Skeletal muscle satellite cell (primary cell): ENCODE measurements around the gene TMPRSS3.

Source experiments
- H3K27me3 ChIP-seq: 2 replicates; pipeline ENCODE4 v1.7.0; 2013; ENCODE audit warnings: low read length; ENCODE audit not compliant: control insufficient read depth, insufficient read depth
- H3K36me3 ChIP-seq: 2 replicates; pipeline ENCODE4 v1.7.0; 2013; ENCODE audit warnings: mild to moderate bottlenecking, control low read depth, low read length; ENCODE audit not compliant: insufficient read depth
- H3K4me1 ChIP-seq: 2 replicates; pipeline ENCODE4 v1.7.0; 2013; ENCODE audit warnings: low read length; ENCODE audit not compliant: control insufficient read depth, insufficient read depth
- H3K4me2 ChIP-seq: 2 replicates; pipeline ENCODE4 v1.7.0; 2013; ENCODE audit warnings: mild to moderate bottlenecking, low read length
- H3K4me3 ChIP-seq: 2 replicates; pipeline ENCODE4 v1.7.0; 2013; ENCODE audit warnings: low read length
- H3K9ac ChIP-seq: 2 replicates; pipeline ENCODE4 v1.7.0; 2013; ENCODE audit warnings: mild to moderate bottlenecking, low read depth, low read length, moderate library complexity
- H3K9me3 ChIP-seq: replicated peaks from 2 replicates; pipeline ENCODE4 v1.7.0; 2013; ENCODE audit warnings: mild to moderate bottlenecking, control low read depth, low read length

Gene TMPRSS3

GRCh38 chr21:42343963-42344510 is 51.8 kb downstream of the TMPRSS3 start:
- Histone ChIP-seq H3K4me2 (no peak overlapping the region), H3K36me3 (no peaks in the 10 kb centered on the region), H3K4me1 (no peaks in the 10 kb centered on the region), H3K4me3 (no peak overlapping the region), H3K9ac (no peak overlapping the region), H3K9me3 (no peaks in the 10 kb centered on the region), H3K27me3 (no peaks in the 10 kb centered on the region)

- H3K4me1 ChIP-seq: no peaks in the 10 kb centered on the region
- H3K4me2 ChIP-seq: no peak overlapping the region
- H3K9ac ChIP-seq: no peak overlapping the region
- no peaks in the 10 kb centered on the region for H3K27me3 ChIP-seq
- no peaks in the 10 kb centered on the region for H3K9me3 ChIP-seq
- no peak overlapping the region for H3K4me3 ChIP-seq
- no peaks in the 10 kb centered on the region for H3K36me3 ChIP-seq
These were observed 52.3 kb downstream of the TMPRSS3 start for GRCh38 chr21:42343556-42343955.

- Histone ChIP-seq H3K4me1 (no peaks in the 10 kb centered on the region), H3K4me2 (no peak overlapping the region), H3K4me3 (no peak overlapping the region), H3K27me3 (no peaks in the 10 kb centered on the region), H3K36me3 (no peaks in the 10 kb centered on the region), H3K9me3 (no peaks in the 10 kb centered on the region), H3K9ac (no peak overlapping the region)
These were observed 52.8 kb downstream of the TMPRSS3 start for GRCh38 chr21:42343101-42343500.

GRCh38 chr21:42341776-42342542 is 53.9 kb downstream of the TMPRSS3 start:
- H3K4me1 ChIP-seq: no peaks in the 10 kb centered on the region
- H3K9me3 ChIP-seq: no peaks in the 10 kb centered on the region
- H3K36me3 ChIP-seq: no peaks in the 10 kb centered on the region
- H3K4me2 ChIP-seq: no peak overlapping the region
- no peak overlapping the region for H3K4me3 ChIP-seq
- H3K9ac ChIP-seq: no peak overlapping the region
- no peaks in the 10 kb centered on the region for H3K27me3 ChIP-seq

- no peaks in the 10 kb centered on the region for H3K9me3 ChIP-seq
These were observed 55.4 kb downstream of the TMPRSS3 start for GRCh38 chr21:42340187-42341050.

GRCh38 chr21:42338729-42339715 is 56.8 kb downstream of the TMPRSS3 start:
- H3K4me3 ChIP-seq: no peak overlapping the region
- no peak overlapping the region for H3K4me2 ChIP-seq
- no peaks in the 10 kb centered on the region for H3K4me1 ChIP-seq
- no peaks in the 10 kb centered on the region for H3K9me3 ChIP-seq
- H3K36me3 ChIP-seq: no peaks in the 10 kb centered on the region
- peaks cover 10% of the 10 kb centered on the region for H3K27me3 ChIP-seq
- H3K9ac ChIP-seq: no peak overlapping the region

More at GRCh38 chr21:42340187-42341050, 55.4 kb downstream of the TMPRSS3 start:
- H3K36me3 ChIP-seq: no peaks in the 10 kb centered on the region
- H3K4me1 ChIP-seq: no peaks in the 10 kb centered on the region
- no peak overlapping the region for H3K4me3 ChIP-seq
- H3K27me3 ChIP-seq: peaks cover 10% of the 10 kb centered on the region
- no peak overlapping the region for H3K4me2 ChIP-seq
- no peak overlapping the region for H3K9ac ChIP-seq

- Histone ChIP-seq H3K4me2 (no peak overlapping the region), H3K4me3 (no peak overlapping the region), H3K36me3 (no peaks in the 10 kb centered on the region), H3K9ac (no peak overlapping the region), H3K9me3 (no peaks in the 10 kb centered on the region), H3K4me1 (no peaks in the 10 kb centered on the region), H3K27me3 (peaks cover 10% of the 10 kb centered on the region)
These were observed 57.8 kb downstream of the TMPRSS3 start for GRCh38 chr21:42337830-42338728.

GRCh38 chr21:42337276-42337675 is 58.6 kb downstream of the TMPRSS3 start:
- Histone ChIP-seq H3K9me3 (no peaks in the 10 kb centered on the region), H3K4me1 (no peaks in the 10 kb centered on the region), H3K4me3 (no peak overlapping the region), H3K9ac (no peak overlapping the region), H3K4me2 (no peak overlapping the region), H3K36me3 (no peaks in the 10 kb centered on the region), H3K27me3 (peaks cover 10% of the 10 kb centered on the region)

- Histone ChIP-seq H3K4me3 (no peak overlapping the region), H3K9me3 (no peaks in the 10 kb centered on the region), H3K9ac (no peak overlapping the region), H3K36me3 (no peaks in the 10 kb centered on the region), H3K4me2 (no peak overlapping the region), H3K27me3 (peaks cover 10% of the 10 kb centered on the region), H3K4me1 (no peaks in the 10 kb centered on the region)
These were observed 59.8 kb downstream of the TMPRSS3 start for GRCh38 chr21:42336054-42336453.

GRCh38 chr21:42332557-42333317 is 63.1 kb downstream of the TMPRSS3 start:
- Histone ChIP-seq H3K4me2 (no peak overlapping the region), H3K27me3 (peaks cover 10% of the 10 kb centered on the region), H3K4me1 (no peaks in the 10 kb centered on the region)

More at GRCh38 chr21:42332557-42333317, 63.1 kb downstream of the TMPRSS3 start:
- Histone ChIP-seq H3K9ac (no peak overlapping the region), H3K4me3 (no peak overlapping the region), H3K36me3 (no peaks in the 10 kb centered on the region), H3K9me3 (no peaks in the 10 kb centered on the region)
